ENCODE measurements around the gene CHCHD3. TPM values are rescaled to one million over a fixed set of nuclear protein-coding genes. Genes with fewer than 3 reads are reported as not detected.

CHCHD3 gene
- total RNA-seq, 6 experiments from 2014 or later, result 16.5 to 42.6 (median 21.6) TPM

GRCh38 chr7:133076142-133076541, 5.7 kb downstream of the CHCHD3 start:
- DNase-seq, result no peak
- Histone ChIP-seq H3K4me1 (peaks cover 0 to 16% (median 1%) of the 10 kb centered on the region in 4 donors), H3K4me3 (no peak overlapping the region), H3K36me3 (no peaks in the 10 kb centered on the region), H3K27me3 (no peaks in the 10 kb centered on the region), H3K27ac (no peak overlapping the region), H3K9me3 (no peaks in the 10 kb centered on the region)
- 58% methylated on average over 2 of the region's 2 CpGs for WGBS (ENCODE audit: insufficient coverage, low coverage, low lambda C conversion rate, missing lambda C conversion rate)
- ATAC-seq, result no peak
- no peak for TF ChIP-seq CTCF (IDR thresholded peaks at IDR 0.05)
- TF ChIP-seq POLR2A (IDR thresholded peaks at IDR 0.05), result no peak
- intact Hi-C loops (cut with DNase I), result no loop called here

DNA sequence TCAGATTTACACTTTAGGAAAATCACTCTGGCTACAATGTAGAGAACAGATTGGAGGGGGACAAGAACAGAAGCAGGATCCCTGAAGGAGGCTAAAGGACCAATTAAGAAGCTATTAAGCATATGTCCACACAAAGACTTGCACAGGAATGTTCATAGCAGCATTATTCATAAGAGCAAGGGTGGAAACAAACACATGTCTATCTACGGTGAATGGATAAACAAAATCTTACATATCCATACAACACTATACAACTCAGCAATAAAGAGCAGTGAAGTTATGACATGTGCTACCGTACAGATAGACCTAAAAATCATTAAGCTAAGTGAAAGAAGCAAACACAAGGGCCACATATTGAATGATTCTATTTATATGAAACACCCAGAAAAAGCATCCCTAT, 10.4 kb downstream of the CHCHD3 start:
- no peaks in the 10 kb centered on the region for H3K4me1 ChIP-seq
- intact Hi-C loops (cut with DNase I), result no loop called here
- H3K27me3 ChIP-seq, result no peaks in the 10 kb centered on the region
- ATAC-seq (no peak), DNase-seq (no peak)
- H3K27ac ChIP-seq, result no peak overlapping the region
- TF ChIP-seq POLR2A (IDR thresholded peaks at IDR 0.05) (no peak), CTCF (IDR thresholded peaks at IDR 0.05) (no peak)
- H3K36me3 ChIP-seq, result no peaks in the 10 kb centered on the region
- H3K9me3 ChIP-seq, result no peaks in the 10 kb centered on the region
- H3K4me3 ChIP-seq, result no peak overlapping the region
- 100% methylated on average over 2 of the region's 2 CpGs for WGBS (ENCODE audit: insufficient coverage, low coverage, low lambda C conversion rate, missing lambda C conversion rate)

DNA sequence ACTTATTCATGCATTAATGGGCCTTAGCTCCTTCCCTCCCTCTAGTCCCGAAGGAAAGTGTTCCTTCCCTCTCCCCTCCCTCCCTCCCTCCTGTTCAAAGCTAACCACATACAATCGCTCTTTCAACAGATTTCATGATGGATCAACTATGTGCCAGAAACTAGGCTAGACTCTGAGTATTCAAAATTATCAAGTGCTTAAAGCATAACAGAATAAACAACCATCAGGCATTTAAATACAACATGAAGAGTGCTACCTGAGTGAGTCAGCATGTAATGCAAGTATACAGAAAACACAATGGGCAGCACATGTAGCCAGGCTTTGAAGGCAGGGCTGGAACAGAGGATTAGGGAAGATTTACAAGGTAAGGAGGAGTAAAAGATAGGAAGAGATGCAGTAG, 11.3 kb downstream of the CHCHD3 start:
- TF ChIP-seq CTCF (IDR thresholded peaks at IDR 0.05) (no peak), POLR2A (IDR thresholded peaks at IDR 0.05) (no peak)
- Histone ChIP-seq H3K9me3 (no peaks in the 10 kb centered on the region), H3K27ac (no peak overlapping the region), H3K27me3 (no peaks in the 10 kb centered on the region), H3K36me3 (no peaks in the 10 kb centered on the region), H3K4me1 (no peaks in the 10 kb centered on the region), H3K4me3 (no peak overlapping the region)
- 75% methylated on average over 2 of the region's 2 CpGs for WGBS (ENCODE audit: insufficient coverage, low coverage, low lambda C conversion rate, missing lambda C conversion rate)
- ATAC-seq, result no peak
- no peak for DNase-seq
- intact Hi-C loops (cut with DNase I), result no loop called here

- intact Hi-C loops (cut with DNase I), result no loop called here
- Histone ChIP-seq H3K4me3 (no peak overlapping the region), H3K4me1 (no peaks in the 10 kb centered on the region), H3K27ac (no peak overlapping the region), H3K27me3 (no peaks in the 10 kb centered on the region), H3K36me3 (no peaks in the 10 kb centered on the region), H3K9me3 (no peaks in the 10 kb centered on the region)
- DNase-seq (no peak), ATAC-seq (no peak)
- 81% methylated on average over 1 of the region's 1 CpG for WGBS (ENCODE audit: insufficient coverage, low coverage, low lambda C conversion rate, missing lambda C conversion rate)
- TF ChIP-seq POLR2A (IDR thresholded peaks at IDR 0.05) (no peak), CTCF (IDR thresholded peaks at IDR 0.05) (no peak)
These were observed 16.6 kb downstream of the CHCHD3 start for GRCh38 chr7:133065301-133065700.

Data from right lobe of liver (tissue), 6 donors.